Activated CD4-positive, alpha-beta T cell treated with anti-CD3 and anti-CD28 coated beads, Interleukin-2, amount 50 U/mL, for 48 hours (primary cell): ENCODE data around the gene METTL23.

ENCODE experiments used
- DNase-seq, 2 experiments: peaks; one replicate each; pipeline ENCODE4 v3.0.0-alpha.2; 2020

METTL23 gene, protein sequence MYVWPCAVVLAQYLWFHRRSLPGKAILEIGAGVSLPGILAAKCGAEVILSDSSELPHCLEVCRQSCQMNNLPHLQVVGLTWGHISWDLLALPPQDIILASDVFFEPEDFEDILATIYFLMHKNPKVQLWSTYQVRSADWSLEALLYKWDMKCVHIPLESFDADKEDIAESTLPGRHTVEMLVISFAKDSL

DNA sequence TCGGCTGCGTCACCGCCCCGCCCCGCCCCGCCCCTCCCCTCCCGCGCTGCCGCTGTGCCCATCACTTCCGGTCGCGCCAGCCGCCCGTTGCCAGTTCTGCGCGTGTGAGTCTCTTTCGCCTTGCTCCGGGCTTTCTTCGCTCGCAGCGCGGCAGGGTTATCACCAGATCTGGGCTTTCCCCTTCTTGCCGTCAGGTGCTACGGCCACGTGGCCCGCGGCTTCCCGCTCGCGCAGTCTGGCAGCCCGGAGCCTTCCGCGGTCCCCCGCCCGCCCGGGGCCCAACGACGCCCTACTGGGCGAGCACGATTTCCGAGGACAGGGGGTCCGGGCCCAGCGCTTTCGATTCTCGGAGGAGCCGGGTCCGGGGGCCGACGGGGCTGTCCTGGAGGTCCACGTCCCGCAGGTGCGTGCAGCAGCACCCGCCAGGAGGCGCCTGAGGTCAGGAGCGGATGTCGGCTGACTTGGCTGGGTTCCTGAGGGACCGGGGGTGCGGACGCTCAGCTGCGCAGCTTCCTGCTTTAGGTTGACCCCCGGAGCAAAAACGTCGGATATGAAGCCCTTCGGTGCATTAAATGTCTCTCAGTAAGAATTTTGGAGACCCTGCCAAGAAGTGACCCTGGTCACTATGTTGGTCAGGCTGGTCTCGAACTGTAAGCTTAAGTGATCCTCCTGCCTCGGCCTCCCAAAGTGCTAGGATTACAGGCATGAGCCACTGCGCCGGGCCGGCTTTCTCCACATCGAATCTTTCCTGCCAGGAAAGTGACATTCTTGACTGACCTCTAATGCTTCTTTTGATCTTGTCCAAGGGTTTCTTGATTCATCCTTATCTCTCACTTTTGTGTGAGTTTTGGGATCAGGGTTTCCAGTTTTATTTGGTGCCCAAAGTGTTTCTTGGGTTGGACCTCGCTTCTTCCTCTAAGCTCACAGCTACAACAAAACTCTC lies at the start of gene METTL23:
Gene METTL23, plus strand, starts transcription at position 64 of the 943 bp plus-strand sequence. CDS start 2,872 bp downstream, outside the sequence.
- peak; percentile 83 to 84 for DNase-seq

DNA sequence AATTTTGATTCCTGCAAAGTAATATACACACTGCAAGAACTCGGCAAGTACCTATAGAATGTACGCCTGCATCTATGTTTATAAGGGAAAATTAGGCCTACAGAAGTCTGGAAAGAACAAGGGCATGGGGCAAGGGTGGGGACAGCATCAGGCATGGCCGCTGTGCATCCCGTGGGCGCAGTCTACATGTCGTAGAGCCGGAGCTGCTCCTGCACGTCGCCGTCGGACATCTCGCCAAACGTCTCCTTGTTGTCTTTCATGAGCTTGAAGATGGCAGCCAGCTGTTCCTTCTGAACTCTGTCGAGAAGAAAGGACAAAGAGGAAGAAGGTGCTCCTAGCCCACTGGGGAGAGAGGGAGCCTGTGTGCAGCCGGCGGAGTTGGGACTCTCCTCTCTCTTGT lies 49.2 kb upstream of the METTL23 start:
- no peak for DNase-seq

DNA sequence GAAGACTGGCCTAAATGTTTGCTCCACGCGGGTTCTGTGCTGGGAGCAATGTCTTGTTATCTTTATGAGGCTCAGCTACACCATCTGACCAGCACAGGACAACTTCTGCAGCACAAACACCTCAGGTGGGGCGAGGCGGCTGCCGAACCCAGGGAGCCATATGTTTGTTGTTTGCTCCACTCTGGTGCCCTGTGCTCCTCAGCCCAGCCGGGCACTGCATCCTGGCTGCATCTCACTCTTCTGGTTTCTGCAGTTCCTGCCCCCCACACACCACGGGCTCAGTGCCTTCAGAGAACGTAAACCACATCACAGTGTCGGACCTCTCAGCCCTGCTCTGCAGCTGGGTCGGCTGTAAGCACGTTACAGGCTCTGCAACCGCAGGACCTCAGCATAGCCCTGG lies 48.3 kb upstream of the METTL23 start:
- peak in 1 of 2 experiments; percentile 11 for DNase-seq

GRCh38 chr17:76679239-76679638 lies 47.4 kb upstream of the METTL23 start:
- no peak for DNase-seq

- DNase-seq = peak; percentile 73 to 80
Measured at GRCh38 chr17:76681222-76682137, 45.2 kb upstream of the METTL23 start.

GRCh38 chr17:76682296-76682695 lies 44.3 kb upstream of the METTL23 start:
- no peak for DNase-seq

GRCh38 chr17:76683011-76683755 lies 43.5 kb upstream of the METTL23 start:
- DNase-seq = no peak

DNA sequence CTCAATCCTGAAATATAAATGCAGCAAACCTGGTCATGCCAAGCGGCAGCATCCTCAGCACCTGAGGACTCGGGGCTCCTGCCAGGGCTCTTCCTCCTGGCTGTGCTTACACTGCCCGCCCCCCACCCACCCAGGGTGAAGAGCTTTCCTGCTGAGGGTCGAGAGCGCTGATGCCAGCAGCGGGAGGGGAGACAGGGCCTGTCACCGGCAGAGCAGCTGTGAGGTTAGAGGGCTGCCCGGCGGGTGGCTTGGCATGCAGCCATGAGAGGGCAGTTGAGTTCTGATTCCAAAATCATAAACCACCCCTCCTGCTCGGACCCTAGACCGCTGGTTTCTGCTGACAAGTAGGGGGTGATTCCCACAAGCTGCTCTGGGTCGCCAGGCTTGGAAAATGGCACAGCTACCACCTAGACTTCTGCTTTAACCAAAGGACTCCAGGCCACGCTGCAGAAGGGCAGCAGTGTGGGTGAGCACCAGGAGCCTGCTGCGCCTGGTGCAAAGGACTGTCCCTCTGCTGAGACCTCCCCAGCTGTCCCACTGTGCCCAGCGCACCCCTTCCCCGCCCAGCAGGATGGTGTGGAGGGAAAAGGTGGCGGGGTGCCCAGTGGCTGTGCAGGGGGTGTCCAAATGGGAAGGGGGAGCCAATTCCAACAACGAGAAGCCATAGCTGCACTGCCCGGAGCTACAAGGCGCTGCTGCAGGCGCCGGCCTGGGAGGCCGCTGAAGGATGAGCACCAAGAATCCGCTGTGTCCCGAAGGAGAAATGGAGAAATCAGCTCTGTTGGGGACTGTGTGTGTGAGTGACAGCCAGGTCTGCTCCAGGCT lies 42.5 kb upstream of the METTL23 start:
- DNase-seq = no peak

- no peak for DNase-seq
Measured at GRCh38 chr17:76684756-76685155, 41.9 kb upstream of the METTL23 start.

DNA sequence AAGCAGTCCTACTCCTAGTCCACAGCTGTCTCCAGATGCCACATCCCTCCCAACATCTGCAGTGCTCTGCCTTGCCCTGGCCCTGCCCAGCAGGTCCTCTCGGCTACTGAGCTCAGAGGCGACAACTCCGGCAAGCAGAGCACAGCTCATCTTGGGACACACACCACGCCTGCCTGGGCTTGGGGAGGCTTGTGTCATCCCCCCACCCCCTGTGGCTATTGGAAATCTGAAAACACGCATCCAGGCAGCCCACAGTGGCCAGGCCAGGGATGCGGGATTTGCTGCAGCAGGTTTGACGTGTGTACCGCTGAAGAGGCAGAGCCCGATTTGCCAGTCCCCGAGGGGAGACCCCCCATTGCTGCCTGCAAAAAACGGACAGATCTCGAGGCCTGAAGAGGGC lies 41.3 kb upstream of the METTL23 start:
- no peak for DNase-seq

DNA sequence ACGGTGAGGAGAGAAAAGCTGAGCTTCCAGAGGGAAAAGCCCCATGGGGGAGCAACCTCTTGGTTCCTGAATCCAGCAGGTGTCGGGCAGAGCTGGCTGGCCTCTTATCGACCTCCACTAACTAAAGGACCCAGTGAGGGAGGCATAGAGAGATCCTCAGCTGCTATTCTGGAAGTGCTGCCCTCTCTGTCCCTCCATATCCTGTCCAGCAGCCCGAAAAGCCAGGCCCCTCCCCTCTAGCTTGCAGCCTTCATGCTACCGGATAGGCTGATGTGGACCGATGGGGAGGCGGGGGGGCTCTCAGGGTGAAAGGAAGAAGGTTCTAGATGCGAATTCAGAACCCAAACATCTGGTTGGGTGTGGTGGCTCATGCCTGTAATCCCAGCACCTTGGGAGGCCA lies 40.8 kb upstream of the METTL23 start:
- no peak for DNase-seq

DNA sequence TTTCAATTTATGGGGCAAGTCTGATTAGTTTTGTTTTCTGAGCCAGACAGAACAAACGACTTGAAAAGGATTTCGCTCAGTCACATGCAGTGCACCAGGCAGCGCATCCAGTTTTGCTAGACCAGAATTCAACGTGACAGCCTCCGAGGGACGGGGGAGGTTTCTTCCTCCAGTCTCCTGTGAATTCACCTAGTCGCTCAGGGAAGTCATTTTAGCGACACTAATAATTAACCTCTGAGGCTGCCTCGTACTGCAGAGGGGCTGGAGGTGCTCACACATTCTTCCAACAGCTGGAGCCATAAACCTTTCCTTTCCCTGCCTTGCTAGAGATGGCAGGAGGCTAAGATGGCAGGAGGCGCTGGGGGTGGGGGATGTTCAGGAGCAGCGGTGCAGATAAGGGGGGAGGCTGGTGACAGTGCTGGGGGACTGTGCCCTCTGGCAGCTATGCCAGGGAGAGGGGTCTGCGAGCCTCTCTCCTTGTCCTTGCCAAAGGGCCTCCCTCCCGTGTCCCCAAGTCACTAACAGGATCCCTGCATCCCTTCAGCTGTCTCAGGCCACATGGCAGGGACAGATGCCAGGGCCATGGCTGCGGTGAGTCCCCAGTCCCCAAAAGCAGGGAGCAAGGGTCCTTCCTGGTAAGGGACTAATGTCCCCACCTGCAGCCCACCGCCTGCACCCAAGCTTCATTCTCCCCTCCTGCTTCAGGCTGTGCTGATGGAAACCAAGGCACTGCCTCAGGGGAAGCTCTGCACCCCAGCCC lies 39.9 kb upstream of the METTL23 start:
- no peak for DNase-seq

DNA sequence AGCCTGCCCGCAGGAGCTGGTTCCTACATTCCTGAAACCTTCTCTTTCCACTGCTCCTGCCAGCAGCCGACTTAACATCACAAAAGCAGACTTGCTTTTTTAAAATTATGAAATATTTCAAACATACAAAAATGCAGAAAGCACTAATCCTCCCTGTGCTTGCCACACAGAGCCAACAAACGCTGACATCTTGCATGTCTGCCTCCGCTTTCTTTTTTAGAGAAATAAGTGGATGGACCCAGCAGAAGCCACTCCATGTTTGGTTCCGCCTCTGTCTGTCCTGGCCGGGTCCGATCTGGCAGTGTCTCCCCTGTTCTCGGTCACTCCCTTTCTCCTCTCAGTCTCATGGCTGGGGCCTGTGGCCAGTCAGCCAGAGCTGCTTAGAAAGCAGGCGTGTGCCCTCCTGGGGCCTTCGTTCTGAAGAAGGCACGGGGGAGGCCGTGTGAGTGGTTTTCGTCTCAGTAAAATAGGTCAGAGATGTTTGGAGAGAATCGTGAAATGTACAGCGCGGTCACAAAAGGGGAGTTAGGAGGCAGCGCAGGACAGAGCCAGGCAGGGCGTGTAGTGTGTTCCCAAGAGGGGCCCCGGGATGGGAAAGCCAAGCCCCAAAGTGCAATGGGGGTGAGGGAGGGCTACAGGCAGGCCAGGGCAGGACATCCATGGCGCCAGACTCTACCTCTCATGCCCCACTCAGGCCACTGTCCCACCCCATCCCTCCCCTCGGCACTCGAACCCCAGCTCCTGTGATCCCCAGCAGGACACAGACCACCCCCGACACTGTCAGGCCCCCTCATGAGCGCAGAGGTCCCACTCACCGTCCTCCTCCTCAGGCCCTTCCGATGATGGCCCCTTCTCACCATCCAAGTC lies 39.1 kb upstream of the METTL23 start:
- DNase-seq = no peak

GRCh38 chr17:76688165-76688622 lies 38.4 kb upstream of the METTL23 start:
- no peak for DNase-seq

DNA sequence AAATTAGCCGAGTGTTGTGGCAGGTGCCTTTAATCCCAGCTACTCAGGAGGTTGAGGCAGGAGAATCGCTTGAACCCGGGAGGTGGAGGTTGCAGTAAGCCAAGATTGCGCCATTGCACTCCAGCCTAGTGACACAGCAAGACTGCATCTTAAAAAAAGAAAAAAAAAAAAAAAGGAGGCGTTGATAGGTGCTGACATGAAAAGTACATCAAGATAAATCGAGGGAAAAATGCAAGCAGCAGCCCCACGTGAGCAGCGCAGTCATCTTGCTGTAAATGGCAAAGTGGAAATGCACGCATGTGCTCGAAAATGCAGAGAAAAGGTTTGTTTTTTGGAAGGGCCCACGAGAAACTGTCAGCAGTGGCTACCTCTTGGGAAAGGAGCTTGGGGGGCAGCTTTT lies 36.8 kb upstream of the METTL23 start:
- no peak for DNase-seq

- DNase-seq = no peak
Measured at GRCh38 chr17:76690596-76691280, 35.9 kb upstream of the METTL23 start.

DNA sequence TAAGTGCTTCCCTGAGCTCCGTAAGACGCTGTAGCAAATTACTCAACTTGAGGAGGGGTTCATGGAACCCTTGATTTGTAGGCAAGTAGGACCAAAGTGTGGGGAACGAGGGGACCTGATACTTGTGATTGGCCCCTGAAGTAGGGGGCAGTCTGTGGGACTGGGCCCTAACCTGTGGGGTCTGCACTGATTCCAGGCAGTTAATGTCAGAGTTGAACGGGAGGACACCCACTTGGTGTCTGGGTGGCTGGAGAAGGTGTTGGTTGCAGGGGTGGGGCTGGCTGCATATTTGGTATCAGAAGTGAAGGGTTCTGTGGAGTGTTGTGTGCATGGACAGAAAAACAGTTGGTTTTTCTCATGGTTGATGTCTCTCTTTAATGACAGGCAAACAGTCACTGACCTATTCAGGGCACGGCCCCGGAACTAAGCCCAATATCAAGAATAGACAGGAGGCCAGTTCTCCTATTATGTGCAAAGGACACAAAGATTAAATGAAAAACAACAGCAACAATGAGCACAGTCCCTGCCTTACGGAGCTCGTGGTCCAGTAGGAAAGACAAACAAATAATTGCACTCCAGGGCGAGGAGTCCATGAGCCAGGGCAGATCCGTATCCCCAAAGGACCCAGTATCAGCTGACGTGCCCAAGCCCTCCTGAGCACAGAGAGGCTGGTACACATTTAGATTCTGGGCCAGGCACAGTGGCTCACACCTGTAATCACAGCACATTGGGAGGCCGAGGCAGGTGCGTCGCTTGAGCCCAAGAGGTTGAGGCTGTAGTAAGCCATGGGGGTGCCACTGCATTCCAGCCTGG lies 35.1 kb upstream of the METTL23 start:
- no peak for DNase-seq
